Pancreas (tissue), 10 donors: ENCODE data around the gene SPATS2L. TPM values are rescaled to one million over a fixed set of nuclear protein-coding genes. Genes with fewer than 3 reads are reported as not detected.
A peak's percentile ranks its signal among the peaks of the same experiment; 100 is the strongest.

Source experiments
- ATAC-seq, 4 donors: fragments of 200-7000 bp; cut with Tn5 transposase; one replicate each; pipeline versions ENCODE4 v1.8.0 to v1.9.1; 2020; ENCODE audit warnings: mild to moderate bottlenecking in 4 of 4, moderate library complexity in 4 of 4
- DNase-seq, 6 donors: peaks; one replicate each; pipeline ENCODE4 v3.0.0-alpha.2; 2020
- FAIRE-seq: peaks from 2 replicates; lab custom pipeline; 2012; peaks lifted over from hg19 to GRCh38; lab: Jason Lieb, UNC
- H3K27ac ChIP-seq, 4 donors: fragments of 200-600 bp; sonication (generic); 1 replicate in 3 of 4; 2 replicates in 1 of 4; pipeline versions ENCODE4 v1.5.0 to v1.8.0; 2020
- H3K27me3 ChIP-seq, 4 donors: fragments of 200-600 bp; one replicate each; pipeline ENCODE4 v1.8.0; 2021
- H3K36me3 ChIP-seq, 3 donors: fragments of 200-600 bp; sonication (generic) in 1 of 3; one replicate each; pipeline versions ENCODE4 v1.5.0 to v1.8.0; 2020 to 2021
- H3K4me1 ChIP-seq, 3 donors: fragments of 200-600 bp; one replicate each; pipeline ENCODE4 v1.8.0; 2021
- H3K4me3 ChIP-seq, 4 donors: fragments of 200-600 bp; sonication (generic) in 2 of 4; one replicate each; pipeline versions ENCODE4 v1.5.0 to v1.8.0; 2020 to 2021
- H3K9me3 ChIP-seq, 4 donors: fragments of 200-600 bp; one replicate each; pipeline ENCODE4 v1.8.0; 2021
- CTCF ChIP-seq, 4 donors: fragments of 200-600 bp; sonication (generic) in 3 of 4; IDR thresholded peaks; one replicate each; pipeline versions ENCODE4 v1.5.0 to v1.8.0; 2021; ENCODE audit warnings: antibody characterized with exemption in 4 of 4
- WGBS, 2 donors: extraction: QIAGEN DNeasy Blood & Tissue Kit; methylation state at CpG; one replicate each; pipeline ENCODE4 v1.1.7; 2013; 5-methylcytosine and 5-hydroxymethylcytosine counted together
- intact Hi-C, 3 donors: fragments of 100-400 bp; cut with DNase I; formaldehyde crosslinking; loops; one replicate each; pipeline versions ENCODE4 v1.11.1 to v1.14.2; 2022
- polyA plus RNA-seq, 2 donors: library from polyadenylated mRNA; stranded (reverse); fragments of 200-250 nt; gene quantifications; one replicate each; pipeline ENCODE4 v1.2.3, GENCODE V29; 2013
- total RNA-seq, 6 donors: library from RNA; stranded (reverse); fragmentation: NEBNext Ultra II Directional in 4 of 6; extraction: Animal tissue kit (Norgen Biotek cat#: 25700) in 4 of 6; gene quantifications; one replicate each; pipeline versions ENCODE4 v1.2.1 to v1.2.4, GENCODE V29; 2021 to 2023
- donor health status: healthy with polysubstance abuse.
- donor health status: DM: no; HTN: no; CAD: no; lungs with moderate emphysema.
- donor health status: DM: no; HTN: no; CAD: no.
- donor health status: control.
- donor health status: control.
- donor health status: Bipolar disorder and iron deficiency.
- donor health status: DM: yes; HTN: yes; CAD: no.
- donor health status: DM: no; HTN: no; CAD: no.
- donor health status: DM: no; HTN: no; CAD: no.
- donor health status: DM: yes; HTN: yes; CAD: no.

The SPATS2L gene
- total and polyA plus RNA-seq, 8 donors = 28.8 to 87.0 (median 40.8) TPM

GRCh38 chr2:200321780-200322534, 15.5 kb downstream of the SPATS2L start:
- ATAC-seq (no peak), FAIRE-seq (no peak), DNase-seq (no peak)
- Histone ChIP-seq H3K9me3 (no peaks in the 10 kb centered on the region), H3K27ac (peak overlapping the region in 2 of 4 donors; percentile 19 to 48), H3K4me3 (no peak overlapping the region), H3K27me3 (no peaks in the 10 kb centered on the region), H3K4me1 (peaks cover 16 to 44% (median 28%) of the 10 kb centered on the region in 3 donors), H3K36me3 (no peaks in the 10 kb centered on the region)
- 48 to 59% methylated on average over 6 of the region's 6 CpGs for WGBS, 2 donors
- no peak for TF ChIP-seq CTCF (IDR thresholded peaks at IDR 0.05)
- intact Hi-C loops = no loop called here

- Histone ChIP-seq H3K9me3 (no peaks in the 10 kb centered on the region), H3K27ac (peak overlapping the region in 1 of 4 donors; percentile 48), H3K27me3 (no peaks in the 10 kb centered on the region), H3K4me3 (no peak overlapping the region), H3K36me3 (no peaks in the 10 kb centered on the region), H3K4me1 (peaks cover 16 to 38% (median 28%) of the 10 kb centered on the region in 3 donors)
- DNase-seq = no peak
- no peak for FAIRE-seq
- intact Hi-C loops = no loop called here
- ATAC-seq = no peak
- 69% methylated on average over 1 of the region's 1 CpG for WGBS, 2 donors
- TF ChIP-seq CTCF (IDR thresholded peaks at IDR 0.05) = no peak
These were observed 16.1 kb downstream of the SPATS2L start for GRCh38 chr2:200322607-200323006.

- no peak overlapping the region for H3K4me3 ChIP-seq
- ATAC-seq (no peak), FAIRE-seq (no peak), DNase-seq (no peak)
- intact Hi-C loops = no loop called here
- H3K36me3 ChIP-seq = no peaks in the 10 kb centered on the region
- no peak for TF ChIP-seq CTCF (IDR thresholded peaks at IDR 0.05)
- H3K4me1 ChIP-seq = peaks cover 13 to 31% (median 16%) of the 10 kb centered on the region in 3 donors
- no peaks in the 10 kb centered on the region for H3K27me3 ChIP-seq
- H3K27ac ChIP-seq = no peak overlapping the region
- no peaks in the 10 kb centered on the region for H3K9me3 ChIP-seq
- whole genome bisulfite sequencing, 2 donors = 69 to 88% methylated on average over 1 of the region's 1 CpG
These were observed 17.9 kb downstream of the SPATS2L start for GRCh38 chr2:200324362-200324761.

- no peaks in the 10 kb centered on the region for H3K27me3 ChIP-seq
- no peak overlapping the region for H3K4me3 ChIP-seq
- ATAC-seq = no peak
- H3K36me3 ChIP-seq = no peaks in the 10 kb centered on the region
- intact Hi-C loops = no loop called here
- H3K9me3 ChIP-seq = no peaks in the 10 kb centered on the region
- WGBS, 2 donors = 82 to 85% methylated on average over 2 of the region's 2 CpGs
- no peak for FAIRE-seq
- no peaks in the 10 kb centered on the region for H3K4me1 ChIP-seq
- H3K27ac ChIP-seq = no peak overlapping the region
- TF ChIP-seq CTCF (IDR thresholded peaks at IDR 0.05) = no peak
- DNase-seq = no peak
These were observed 22.9 kb downstream of the SPATS2L start for GRCh38 chr2:200329384-200329783.

GRCh38 chr2:200329798-200330197, 23.3 kb downstream of the SPATS2L start:
- intact Hi-C loops = no loop called here
- TF ChIP-seq CTCF (IDR thresholded peaks at IDR 0.05) = no peak
- Histone ChIP-seq H3K27ac (peak overlapping the region in 1 of 4 donors; percentile 36), H3K9me3 (no peaks in the 10 kb centered on the region), H3K27me3 (no peaks in the 10 kb centered on the region), H3K4me1 (no peaks in the 10 kb centered on the region), H3K36me3 (no peaks in the 10 kb centered on the region), H3K4me3 (no peak overlapping the region)
- FAIRE-seq = no peak
- DNase-seq = no peak
- peak in 1 of 4 donors; percentile 35 for ATAC-seq
- WGBS, 2 donors = 71 to 75% methylated on average over 3 of the region's 3 CpGs
